Stimulated activated CD4-positive, alpha-beta T cell treated with anti-CD3 and anti-CD28 coated beads, Interleukin-1b, Interleukin-23, amount 100 ng/mL, for 4 hours (primary cell): ENCODE measurements around the gene CFAP410.
"Not testable (repeated sequence)": the region's sequence is repeated elsewhere in the genome, so short reads cannot be mapped to it uniquely, and the experiment has no call there.

Source experiments
- DNase-seq, 2 donors: peaks; one replicate each; pipeline ENCODE4 v3.0.0-alpha.2; 2020; ENCODE audit warnings: low read depth in 2 of 2

The CFAP410 gene

DNA sequence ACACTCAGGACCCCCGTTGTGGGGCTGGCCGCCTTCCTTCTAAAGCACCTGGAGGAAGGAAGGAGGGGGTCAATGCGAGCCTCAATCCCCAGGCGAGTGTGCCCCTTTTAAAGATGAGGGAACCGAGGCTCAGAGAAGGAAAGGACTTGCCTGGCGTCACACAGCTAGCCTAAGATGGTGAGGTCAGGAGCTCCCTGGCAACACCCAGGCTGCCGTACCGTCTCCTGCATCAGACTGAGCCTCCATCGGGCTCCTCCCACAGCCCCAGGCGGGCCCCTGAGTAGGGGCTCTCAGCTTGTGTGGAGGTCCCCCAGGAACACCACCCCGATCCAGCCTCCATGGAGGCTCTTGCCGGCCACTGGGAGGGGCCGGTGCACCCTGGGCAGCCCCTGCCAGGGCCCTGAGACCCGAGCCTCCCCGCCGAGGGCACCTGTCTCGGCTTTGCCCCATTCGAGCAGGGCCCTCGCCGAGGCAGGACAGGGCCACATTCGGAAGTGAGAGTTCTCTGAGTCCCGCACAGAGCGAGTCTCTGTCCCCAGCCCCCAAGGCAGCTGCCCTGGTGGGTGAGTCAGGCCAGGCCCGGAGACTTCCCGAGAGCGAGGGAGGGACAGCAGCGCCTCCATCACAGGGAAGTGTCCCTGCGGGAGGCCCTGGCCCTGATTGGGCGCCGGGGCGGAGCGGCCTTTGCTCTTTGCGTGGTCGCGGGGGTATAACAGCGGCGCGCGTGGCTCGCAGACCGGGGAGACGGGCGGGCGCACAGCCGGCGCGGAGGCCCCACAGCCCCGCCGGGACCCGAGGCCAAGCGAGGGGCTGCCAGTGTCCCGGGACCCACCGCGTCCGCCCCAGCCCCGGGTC lies 53.8 kb downstream of the CFAP410 start, which contains the start of gene AIRE:
Gene AIRE (plus strand): TSS at position 739 of the 855 bp plus-strand sequence. CDS start 131 bp downstream, outside the sequence.
- DNase-seq, result no peak

DNA sequence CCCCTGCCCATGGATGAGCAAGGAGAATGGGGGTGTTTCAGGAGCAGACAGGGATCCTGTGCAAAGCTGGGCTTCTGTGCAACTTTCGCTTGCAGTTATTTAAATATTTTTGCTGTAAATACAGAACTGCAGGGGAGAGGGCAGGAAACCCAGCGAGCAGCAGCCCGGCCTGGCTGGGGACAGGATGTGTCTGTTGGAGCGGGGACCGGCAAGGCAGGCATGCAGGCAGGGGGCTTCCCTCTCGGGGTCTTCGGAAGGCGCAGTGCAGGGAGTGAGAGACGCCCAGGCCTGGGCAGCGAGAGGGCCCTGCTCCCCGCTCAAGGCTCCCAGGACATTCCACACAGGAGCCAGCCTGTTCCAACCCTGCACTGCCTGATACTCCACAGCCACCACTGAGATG lies 55.2 kb downstream of the CFAP410 start:
- no peak for DNase-seq

DNA sequence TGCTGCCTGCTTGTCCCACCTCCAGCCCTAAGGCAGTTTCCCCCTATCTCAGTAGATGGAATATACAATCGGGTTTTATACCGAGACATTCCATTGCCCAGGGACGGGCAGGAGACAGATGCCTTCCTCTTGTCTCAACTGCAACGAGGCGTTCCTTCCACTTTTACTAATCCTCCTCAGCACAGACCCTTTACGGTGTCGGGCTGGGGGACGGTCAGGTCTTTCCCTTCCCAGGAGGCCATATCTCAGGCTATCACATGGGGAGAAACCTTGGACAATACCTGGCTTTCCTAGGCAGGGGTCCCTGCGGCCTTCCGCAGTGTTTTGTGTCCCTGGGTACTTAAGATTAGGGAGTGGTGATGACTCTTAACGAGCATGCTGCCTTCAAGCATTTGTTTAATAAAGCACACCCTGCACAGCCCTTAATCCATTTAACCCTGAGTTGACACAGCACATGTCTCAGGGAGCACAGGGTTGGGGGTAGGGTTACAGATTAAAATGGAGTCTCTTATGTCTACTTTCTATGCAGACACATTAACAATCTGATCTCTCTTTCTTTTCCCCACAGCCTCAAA lies 55.9 kb downstream of the CFAP410 start:
- not testable (repeated sequence) for DNase-seq

DNA sequence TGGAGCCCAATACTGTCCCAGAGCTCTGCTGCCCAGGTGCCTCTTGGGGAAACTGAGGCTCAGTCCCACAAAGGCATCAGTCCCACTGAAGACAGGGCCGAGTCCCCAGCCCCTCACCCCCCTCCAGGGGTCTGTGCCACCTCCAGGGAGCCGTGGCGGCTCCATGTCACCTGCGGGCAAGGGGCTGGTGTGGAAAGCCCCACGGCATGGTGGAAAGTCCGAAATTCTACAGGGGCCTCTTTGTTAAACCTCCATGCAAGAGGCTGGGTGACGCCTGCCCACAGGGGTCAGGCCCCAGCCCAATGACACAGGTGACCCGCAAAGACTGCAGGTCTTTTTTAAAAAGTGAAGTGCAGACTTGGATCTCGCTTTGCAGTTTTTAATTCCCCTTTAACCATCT lies 56.8 kb downstream of the CFAP410 start:
- DNase-seq, result no peak

DNA sequence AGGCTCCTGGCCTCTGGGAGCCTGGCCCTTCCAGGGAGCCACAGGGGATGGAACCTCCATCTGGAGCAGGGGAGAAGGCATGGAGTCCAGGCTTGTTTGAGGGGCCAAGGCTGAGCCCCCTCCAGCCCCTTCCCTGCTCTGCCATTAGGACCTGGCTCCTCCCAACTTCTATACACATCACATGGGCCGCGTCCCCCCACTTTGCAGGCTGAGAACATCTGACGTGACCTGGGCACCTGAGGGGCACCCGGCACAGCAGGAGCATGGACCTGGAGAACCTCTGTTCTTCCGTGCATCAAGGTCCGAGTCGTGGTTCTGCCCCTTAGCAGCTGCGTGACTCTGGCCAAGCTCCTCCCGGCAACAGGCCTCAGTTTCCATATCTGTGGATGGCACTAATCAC lies 57.4 kb downstream of the CFAP410 start:
- DNase-seq, result no peak

DNA sequence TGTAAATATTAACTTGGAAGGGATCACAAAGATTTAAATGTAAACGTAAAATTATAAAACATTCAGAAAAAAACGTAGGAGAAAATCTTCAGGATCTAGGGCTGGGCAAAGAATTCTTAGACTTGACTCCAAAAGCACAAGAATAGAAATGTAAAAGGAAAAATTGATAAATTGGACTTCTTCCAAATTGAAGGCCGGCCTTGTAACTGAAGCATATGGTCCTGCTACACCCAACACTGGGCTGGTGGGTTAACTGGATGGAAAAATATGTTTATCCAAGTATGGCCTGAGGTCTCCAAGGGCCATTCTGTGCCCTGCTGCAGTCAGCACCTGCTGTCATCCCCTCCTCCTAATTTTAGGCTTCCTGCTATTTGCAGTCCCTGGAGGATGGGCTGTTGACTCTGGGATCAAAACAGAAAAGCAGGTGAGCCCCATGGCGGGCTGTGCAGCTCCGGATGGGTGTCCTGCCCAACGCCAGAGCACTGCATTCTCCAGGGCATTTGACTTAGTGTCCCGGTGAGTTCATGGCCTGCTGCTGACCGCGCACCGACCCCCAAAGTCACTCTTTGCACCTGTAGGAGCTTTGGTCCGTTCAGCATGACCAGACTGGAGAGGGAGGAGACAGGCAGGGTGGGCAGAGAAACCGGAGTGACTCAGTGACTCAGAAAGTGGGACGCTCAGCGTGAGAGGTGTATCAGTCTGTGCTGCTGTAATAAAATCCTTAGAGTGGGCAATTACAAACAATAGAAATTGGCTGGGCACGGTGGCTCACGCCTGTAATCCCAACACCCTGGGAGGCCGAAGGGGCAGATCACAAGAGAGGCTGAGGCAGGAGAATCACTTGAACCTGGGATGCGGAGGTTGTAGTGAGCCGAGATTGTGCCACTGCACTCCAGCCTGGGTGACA lies 59.6 kb downstream of the CFAP410 start:
- no peak for DNase-seq
